OCI-LY7 (cell line): Measurements from ENCODE around the gene KRT33A. TPM values are rescaled to one million over a fixed set of nuclear protein-coding genes. Genes with fewer than 3 reads are reported as not detected.

ENCODE experiments used
- BruUV-seq: library from RNA; stranded (reverse); fragments of 400-500 nt; replicated peaks from 2 replicates; lab custom pipeline; 2021; lab: Mats Ljungman, UMichigan
- CTCF ChIA-PET: fragments of 300-600 bp; sonication (Branson Sonifier 250); formaldehyde crosslinking; loops from one replicate; lab custom pipeline; 2022; ENCODE audit warnings: antibody characterized with exemption; ENCODE audit not compliant: unreplicated experiment; lab: Charles Lee
- POLR2A ChIA-PET: fragments of 300-600 bp; sonication (Branson Sonifier 250); formaldehyde crosslinking; loops from one replicate; lab custom pipeline; 2022; ENCODE audit warnings: antibody characterized with exemption; lab: Charles Lee
- DNase-seq: peaks from one replicate; pipeline ENCODE4 v3.0.0-alpha.2; 2015; ENCODE audit warnings: low spot score
- H2AFZ ChIP-seq: fragments of 200-600 bp; sonication (generic), shearing (Covaris generic); 2 replicates; pipeline ENCODE4 v1.6.1; 2014; ENCODE audit warnings: mild to moderate bottlenecking, antibody characterized with exemption, low read length, moderate library complexity
- H3K27ac ChIP-seq: fragments of 200-600 bp; sonication (generic); 2 replicates; pipeline ENCODE4 v1.5.1; 2014; ENCODE audit warnings: mixed run types, low read depth, mild to moderate bottlenecking, moderate library complexity, low read length, inconsistent platforms; ENCODE audit not compliant: poor library complexity, severe bottlenecking
- H3K36me3 ChIP-seq: fragments of 200-600 bp; sonication (generic); 2 replicates; pipeline ENCODE4 v1.6.1; 2014; ENCODE audit warnings: mild to moderate bottlenecking, antibody characterized with exemption, low read length, moderate library complexity, mixed read lengths; ENCODE audit not compliant: insufficient read depth
- H3K4me1 ChIP-seq: fragments of 200-600 bp; sonication (generic); 2 replicates; pipeline ENCODE4 v1.5.1; 2014; ENCODE audit warnings: mild to moderate bottlenecking, low read length; ENCODE audit not compliant: insufficient read depth, poor library complexity, severe bottlenecking
- H3K4me2 ChIP-seq: fragments of 200-600 bp; sonication (generic); 2 replicates; pipeline ENCODE4 v1.6.1; 2014; ENCODE audit warnings: mild to moderate bottlenecking, low read length
- H3K4me3 ChIP-seq: fragments of 200-600 bp; sonication (generic); 2 replicates; pipeline ENCODE4 v1.5.1; 2014; ENCODE audit warnings: mild to moderate bottlenecking, low read depth, low read length; ENCODE audit not compliant: poor library complexity, severe bottlenecking
- H3K79me2 ChIP-seq: fragments of 200-600 bp; sonication (generic); 2 replicates; pipeline ENCODE4 v1.6.1; 2016; ENCODE audit warnings: low read depth, mild to moderate bottlenecking, low read length, moderate library complexity, mixed read lengths; ENCODE audit not compliant: insufficient read depth
- H3K9me2 ChIP-seq: fragments of 200-600 bp; sonication (generic); 2 replicates; pipeline ENCODE4 v1.6.1; 2016; ENCODE audit warnings: mild to moderate bottlenecking, low read length, mixed read lengths; ENCODE audit not compliant: insufficient read depth
- H3K9me3 ChIP-seq: fragments of 200-600 bp; sonication (generic); 2 replicates; pipeline ENCODE4 v1.6.1; 2014; ENCODE audit warnings: mild to moderate bottlenecking, mixed run types, low read length, mixed read lengths
- H4K20me1 ChIP-seq: fragments of 200-600 bp; sonication (generic); 2 replicates; pipeline ENCODE4 v1.6.1; 2014; ENCODE audit warnings: mild to moderate bottlenecking, antibody characterized with exemption, low read length, moderate library complexity, mixed read lengths; ENCODE audit not compliant: insufficient read depth
- EZH2phosphoT487 ChIP-seq: fragments of 200-600 bp; sonication (generic); IDR thresholded peaks from 2 replicates; pipeline ENCODE4 v1.6.1; 2018; ENCODE audit warnings: low read depth, borderline replicate concordance, mild to moderate bottlenecking, mixed run types, antibody characterized with exemption, low read length, moderate library complexity, mixed read lengths
- intact Hi-C: fragments of 100-400 bp; cut with micrococcal nuclease; formaldehyde crosslinking; loops from one replicate; pipeline ENCODE4 v1.10.0; 2022; ENCODE audit not compliant: unreplicated experiment
- total RNA-seq, 2 experiments: library from RNA; depleted of rRNA in 1 of 2; stranded (reverse); fragments of >200 nt in 1 of 2; shearing (Covaris generic) in 1 of 2; gene quantifications; 2 replicates each; pipeline ENCODE4 v1.2.3, GENCODE V29; 2014 to 2022
- TF ChIP-seq, protein P1 (sequence below): fragments of 200-600 bp; sonication (generic); conservative IDR thresholded peaks from 2 replicates; pipeline ENCODE4 v1.5.1; 2014; ENCODE audit warnings: mild to moderate bottlenecking, antibody characterized with exemption, low read length, moderate library complexity, mixed read lengths

The KRT33A gene
- total RNA-seq, 2 experiments from 2014 or later, result not detected

GRCh38 chr17:41328207-41328606 is 22.4 kb downstream of the KRT33A start:
- DNase-seq, result no peak
- H3K9me3 ChIP-seq, result no peaks in the 10 kb centered on the region
- no peak overlapping the region for H2AFZ ChIP-seq
- no peak overlapping the region for H3K4me2 ChIP-seq
- POLR2A ChIA-PET, result no interaction called here
- H4K20me1 ChIP-seq, result no peaks in the 10 kb centered on the region
- no TSS peak for BruUV-seq
- no peaks in the 10 kb centered on the region for H3K4me1 ChIP-seq
- no peak for TF ChIP-seq EZH2phosphoT487
- TF ChIP-seq, protein P1, sequence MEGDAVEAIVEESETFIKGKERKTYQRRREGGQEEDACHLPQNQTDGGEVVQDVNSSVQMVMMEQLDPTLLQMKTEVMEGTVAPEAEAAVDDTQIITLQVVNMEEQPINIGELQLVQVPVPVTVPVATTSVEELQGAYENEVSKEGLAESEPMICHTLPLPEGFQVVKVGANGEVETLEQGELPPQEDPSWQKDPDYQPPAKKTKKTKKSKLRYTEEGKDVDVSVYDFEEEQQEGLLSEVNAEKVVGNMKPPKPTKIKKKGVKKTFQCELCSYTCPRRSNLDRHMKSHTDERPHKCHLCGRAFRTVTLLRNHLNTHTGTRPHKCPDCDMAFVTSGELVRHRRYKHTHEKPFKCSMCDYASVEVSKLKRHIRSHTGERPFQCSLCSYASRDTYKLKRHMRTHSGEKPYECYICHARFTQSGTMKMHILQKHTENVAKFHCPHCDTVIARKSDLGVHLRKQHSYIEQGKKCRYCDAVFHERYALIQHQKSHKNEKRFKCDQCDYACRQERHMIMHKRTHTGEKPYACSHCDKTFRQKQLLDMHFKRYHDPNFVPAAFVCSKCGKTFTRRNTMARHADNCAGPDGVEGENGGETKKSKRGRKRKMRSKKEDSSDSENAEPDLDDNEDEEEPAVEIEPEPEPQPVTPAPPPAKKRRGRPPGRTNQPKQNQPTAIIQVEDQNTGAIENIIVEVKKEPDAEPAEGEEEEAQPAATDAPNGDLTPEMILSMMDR, result no peak
- H3K27ac ChIP-seq, result no peak overlapping the region
- H3K36me3 ChIP-seq, result no peaks in the 10 kb centered on the region
- CTCF ChIA-PET, result no interaction called here
- intact Hi-C loops, result loop anchor here (10.0 kb wide), 2 partner anchors 337 to 523 kb away; no protein-coding TSS in a partner anchor
- H3K4me3 ChIP-seq, result no peak overlapping the region
- H3K79me2 ChIP-seq, result no peaks in the 10 kb centered on the region
- H3K9me2 ChIP-seq, result no peaks in the 10 kb centered on the region

GRCh38 chr17:41327411-41328120 is 23.1 kb downstream of the KRT33A start:
- no peaks in the 10 kb centered on the region for H3K4me1 ChIP-seq
- BruUV-seq, result no TSS peak
- no peak overlapping the region for H3K4me3 ChIP-seq
- H3K27ac ChIP-seq, result no peak overlapping the region
- ChIA-PET POLR2A (no interaction called here), CTCF (no interaction called here)
- no peak overlapping the region for H3K4me2 ChIP-seq
- no peaks in the 10 kb centered on the region for H3K9me2 ChIP-seq
- no peak for DNase-seq
- H3K36me3 ChIP-seq, result no peaks in the 10 kb centered on the region
- H3K9me3 ChIP-seq, result no peaks in the 10 kb centered on the region
- intact Hi-C loops, result loop anchor here (10.0 kb wide), 2 partner anchors 337 to 523 kb away; no protein-coding TSS in a partner anchor
- H2AFZ ChIP-seq, result no peak overlapping the region
- no peaks in the 10 kb centered on the region for H4K20me1 ChIP-seq
- H3K79me2 ChIP-seq, result no peaks in the 10 kb centered on the region
- no peak for TF ChIP-seq EZH2phosphoT487
- TF ChIP-seq, protein P1, result no peak
